ENCODE data around the gene SLC6A6.

GRCh38 chr3:14433106-14433505, 30.7 kb downstream of the SLC6A6 start:
- TF ChIP-seq, protein P1, sequence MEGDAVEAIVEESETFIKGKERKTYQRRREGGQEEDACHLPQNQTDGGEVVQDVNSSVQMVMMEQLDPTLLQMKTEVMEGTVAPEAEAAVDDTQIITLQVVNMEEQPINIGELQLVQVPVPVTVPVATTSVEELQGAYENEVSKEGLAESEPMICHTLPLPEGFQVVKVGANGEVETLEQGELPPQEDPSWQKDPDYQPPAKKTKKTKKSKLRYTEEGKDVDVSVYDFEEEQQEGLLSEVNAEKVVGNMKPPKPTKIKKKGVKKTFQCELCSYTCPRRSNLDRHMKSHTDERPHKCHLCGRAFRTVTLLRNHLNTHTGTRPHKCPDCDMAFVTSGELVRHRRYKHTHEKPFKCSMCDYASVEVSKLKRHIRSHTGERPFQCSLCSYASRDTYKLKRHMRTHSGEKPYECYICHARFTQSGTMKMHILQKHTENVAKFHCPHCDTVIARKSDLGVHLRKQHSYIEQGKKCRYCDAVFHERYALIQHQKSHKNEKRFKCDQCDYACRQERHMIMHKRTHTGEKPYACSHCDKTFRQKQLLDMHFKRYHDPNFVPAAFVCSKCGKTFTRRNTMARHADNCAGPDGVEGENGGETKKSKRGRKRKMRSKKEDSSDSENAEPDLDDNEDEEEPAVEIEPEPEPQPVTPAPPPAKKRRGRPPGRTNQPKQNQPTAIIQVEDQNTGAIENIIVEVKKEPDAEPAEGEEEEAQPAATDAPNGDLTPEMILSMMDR (conservative IDR thresholded peaks at IDR 0.05 in 1 of 2, IDR thresholded peaks at IDR 0.05 in 1 of 2; ENCODE audit: extremely low read depth in 1 of 2, insufficient read depth in 1 of 2, low read depth in 1 of 2, low read length in 2 of 2): no peak
- TF ChIP-seq EZH2 (IDR thresholded peaks at IDR 0.05; ENCODE audit: borderline replicate concordance, low read length): no peak
